Lower leg skin (tissue), 3 donors: ENCODE measurements around the gene AP1M2.

Experiments
- POLR2A ChIP-seq, 2 donors: fragments of 450-650 bp; IDR thresholded peaks; one replicate each; pipeline ENCODE4 v1.6.1; 2016 to 2017; ENCODE audit warnings: antibody characterized with exemption in 2 of 2, mild to moderate bottlenecking in 1 of 2, moderate library complexity in 1 of 2
- TF ChIP-seq, protein P1 (sequence below), 3 donors: fragments of 450-650 bp; IDR thresholded peaks; one replicate each; pipeline ENCODE4 v1.5.1; 2016; ENCODE audit warnings: antibody characterized with exemption in 3 of 3, mild to moderate bottlenecking in 3 of 3, moderate library complexity in 2 of 3

DNA sequence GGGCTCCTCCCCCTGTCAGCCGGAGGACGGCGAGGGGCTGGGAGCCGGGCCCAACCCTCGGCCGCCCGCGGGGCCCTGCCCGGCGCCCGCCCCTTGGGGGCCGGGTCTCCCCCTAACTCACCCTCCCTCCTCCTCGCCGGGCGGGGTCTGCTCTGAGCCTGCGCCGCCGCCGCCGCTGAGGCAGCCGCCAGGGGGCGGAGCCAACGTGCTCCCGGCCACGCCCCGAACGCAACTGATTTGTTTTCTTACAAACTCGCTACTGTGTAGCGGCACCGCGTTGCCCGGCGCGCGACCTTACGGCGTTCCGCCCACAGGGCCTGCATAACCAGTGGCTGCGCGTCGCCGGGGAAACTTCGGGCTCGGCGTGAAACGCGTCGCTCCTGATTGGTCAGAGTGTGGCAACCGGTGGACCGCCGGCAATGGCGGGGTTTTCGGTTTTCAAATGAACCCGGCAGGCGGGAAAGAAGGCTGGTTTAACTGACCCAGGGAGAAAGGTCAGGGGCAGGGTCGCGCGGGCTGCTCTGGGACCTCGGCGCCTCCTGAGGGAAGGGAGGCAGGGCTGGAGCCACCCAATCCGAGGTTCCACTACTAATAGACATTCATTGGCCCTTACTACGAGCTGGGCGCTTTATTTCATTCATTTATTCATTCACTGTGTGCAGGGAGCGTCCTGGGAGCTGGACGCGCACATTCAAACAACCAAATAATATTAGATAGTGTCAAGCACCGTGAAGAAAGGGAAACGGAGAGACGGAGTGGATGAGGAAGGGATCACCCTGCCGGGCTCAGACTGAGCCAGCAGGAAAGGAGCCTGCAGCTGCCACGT lies 18.1 kb downstream of the AP1M2 start, which contains the start of gene CDKN2D:
- TF ChIP-seq, protein P1, sequence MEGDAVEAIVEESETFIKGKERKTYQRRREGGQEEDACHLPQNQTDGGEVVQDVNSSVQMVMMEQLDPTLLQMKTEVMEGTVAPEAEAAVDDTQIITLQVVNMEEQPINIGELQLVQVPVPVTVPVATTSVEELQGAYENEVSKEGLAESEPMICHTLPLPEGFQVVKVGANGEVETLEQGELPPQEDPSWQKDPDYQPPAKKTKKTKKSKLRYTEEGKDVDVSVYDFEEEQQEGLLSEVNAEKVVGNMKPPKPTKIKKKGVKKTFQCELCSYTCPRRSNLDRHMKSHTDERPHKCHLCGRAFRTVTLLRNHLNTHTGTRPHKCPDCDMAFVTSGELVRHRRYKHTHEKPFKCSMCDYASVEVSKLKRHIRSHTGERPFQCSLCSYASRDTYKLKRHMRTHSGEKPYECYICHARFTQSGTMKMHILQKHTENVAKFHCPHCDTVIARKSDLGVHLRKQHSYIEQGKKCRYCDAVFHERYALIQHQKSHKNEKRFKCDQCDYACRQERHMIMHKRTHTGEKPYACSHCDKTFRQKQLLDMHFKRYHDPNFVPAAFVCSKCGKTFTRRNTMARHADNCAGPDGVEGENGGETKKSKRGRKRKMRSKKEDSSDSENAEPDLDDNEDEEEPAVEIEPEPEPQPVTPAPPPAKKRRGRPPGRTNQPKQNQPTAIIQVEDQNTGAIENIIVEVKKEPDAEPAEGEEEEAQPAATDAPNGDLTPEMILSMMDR (IDR thresholded peaks at IDR 0.05), result no peak
- TF ChIP-seq POLR2A (IDR thresholded peaks at IDR 0.05), result no peak
